Neural cell (in vitro differentiated cells): ENCODE measurements around the gene TMEM184A. TPM values are rescaled to one million over a fixed set of nuclear protein-coding genes. Genes with fewer than 3 reads are reported as not detected.

Experiments used
- H2AFZ ChIP-seq: fragments of 200-600, 300-800 bp; sonication (generic), shearing (Covaris generic); 2 replicates; pipeline ENCODE4 v1.6.0; 2014; ENCODE audit warnings: low read depth, mild to moderate bottlenecking, antibody characterized with exemption, low read length, moderate library complexity
- H3F3A ChIP-seq: fragments of 200-600 bp; shearing (Covaris generic); 2 replicates; pipeline ENCODE4 v1.6.1; 2016; ENCODE audit warnings: mild to moderate bottlenecking, moderate library complexity, mixed read lengths, antibody characterized with exemption, low read length; ENCODE audit not compliant: insufficient read depth, poor library complexity, severe bottlenecking
- H3K27ac ChIP-seq: fragments of 200-600, 300-800 bp; sonication (generic), shearing (Covaris generic); 2 replicates; pipeline ENCODE4 v1.5.1; 2014; ENCODE audit warnings: mild to moderate bottlenecking, low read length, moderate library complexity
- H3K27me3 ChIP-seq: fragments of 300-800, 200-600 bp; sonication (generic), shearing (Covaris generic); 2 replicates; pipeline ENCODE4 v1.6.0; 2014; ENCODE audit warnings: mild to moderate bottlenecking, low read depth, low read length, moderate library complexity; ENCODE audit not compliant: insufficient read depth
- H3K36me3 ChIP-seq: fragments of 300-800, 200-600 bp; sonication (generic), shearing (Covaris generic); 2 replicates; pipeline ENCODE4 v1.5.1; 2014; ENCODE audit warnings: mild to moderate bottlenecking, antibody characterized with exemption, low read length, moderate library complexity; ENCODE audit not compliant: insufficient read depth
- H3K4me2 ChIP-seq: fragments of 300-800, 200-600 bp; sonication (generic), shearing (Covaris generic); 2 replicates; pipeline ENCODE4 v1.6.0; 2014; ENCODE audit warnings: mild to moderate bottlenecking, low read length
- H3K4me3 ChIP-seq: fragments of 300-800, 200-600 bp; sonication (generic), shearing (Covaris generic); 2 replicates; pipeline ENCODE4 v1.5.1; 2014; ENCODE audit warnings: mild to moderate bottlenecking, low read length, moderate library complexity
- H3K79me2 ChIP-seq: fragments of 200-600 bp; shearing (Covaris generic); replicated peaks from 2 replicates; pipeline ENCODE4 v1.6.0; 2014; ENCODE audit warnings: mild to moderate bottlenecking, low read length, moderate library complexity; ENCODE audit not compliant: insufficient read depth
- H3K9ac ChIP-seq: fragments of 300-800, 200-600 bp; sonication (generic), shearing (Covaris generic); 2 replicates; pipeline ENCODE4 v1.6.1; 2016; ENCODE audit warnings: mild to moderate bottlenecking, low read length, mixed read lengths
- H3K9me2 ChIP-seq: fragments of 200-600 bp; shearing (Covaris generic); 2 replicates; pipeline ENCODE4 v1.6.1; 2016; ENCODE audit warnings: mild to moderate bottlenecking, low read length, mixed read lengths; ENCODE audit not compliant: insufficient read depth
- H3K9me3 ChIP-seq: fragments of 200-600, 300-800 bp; sonication (generic), shearing (Covaris generic); 2 replicates; pipeline ENCODE4 v1.6.1; 2016; ENCODE audit warnings: mild to moderate bottlenecking, mixed run types, low read length, moderate library complexity, mixed read lengths
- H4K20me1 ChIP-seq: fragments of 200-600 bp; shearing (Covaris generic); 2 replicates; pipeline ENCODE4 v1.6.1; 2016; ENCODE audit warnings: mild to moderate bottlenecking, mixed run types; ENCODE audit not compliant: insufficient read depth
- CTCF ChIP-seq: fragments of 450-650 bp; IDR thresholded peaks from 2 replicates; pipeline ENCODE4 v1.5.1; 2014; ENCODE audit warnings: antibody characterized with exemption, mild to moderate bottlenecking, moderate library complexity; ENCODE audit not compliant: poor library complexity, severe bottlenecking
- EP300 ChIP-seq: fragments of 450-650 bp; conservative IDR thresholded peaks from 2 replicates; pipeline ENCODE4 v1.6.1; 2014; ENCODE audit warnings: antibody characterized with exemption, mild to moderate bottlenecking, moderate library complexity; ENCODE audit not compliant: poor library complexity, severe bottlenecking
- EZH2 ChIP-seq: fragments of 200-600, 300-800 bp; shearing (Covaris generic), sonication (generic); IDR thresholded peaks from 2 replicates; pipeline ENCODE4 v1.6.1; 2014; ENCODE audit warnings: antibody characterized with exemption, low read length, borderline replicate concordance, mild to moderate bottlenecking; ENCODE audit not compliant: insufficient read depth, poor library complexity, severe bottlenecking
- MXI1 ChIP-seq: fragments of 450-650 bp; conservative IDR thresholded peaks from 2 replicates; pipeline ENCODE4 v1.6.1; 2014; ENCODE audit warnings: antibody characterized with exemption, mild to moderate bottlenecking; ENCODE audit not compliant: poor library complexity, severe bottlenecking
- POLR2AphosphoS5 ChIP-seq: IDR thresholded peaks from 2 replicates; pipeline ENCODE4 v1.6.1; 2012
- RAD21 ChIP-seq: fragments of 450-650 bp; conservative IDR thresholded peaks from 2 replicates; pipeline ENCODE4 v1.6.1; 2014; ENCODE audit warnings: antibody characterized with exemption, mild to moderate bottlenecking, moderate library complexity
- REST ChIP-seq: IDR thresholded peaks from 2 replicates; pipeline ENCODE4 v1.6.1; 2012; ENCODE audit warnings: borderline replicate concordance
- SMC3 ChIP-seq: fragments of 450-650 bp; conservative IDR thresholded peaks from 2 replicates; pipeline ENCODE4 v1.6.1; 2014; ENCODE audit warnings: antibody characterized with exemption, mild to moderate bottlenecking, moderate library complexity; ENCODE audit not compliant: poor library complexity
- TAF1 ChIP-seq: IDR thresholded peaks from 2 replicates; pipeline ENCODE4 v1.6.1; 2012; ENCODE audit warnings: low read depth
- polyA plus RNA-seq: library from polyadenylated mRNA; depleted of rRNA; stranded (reverse); fragments of >200 nt; gene quantifications from 2 replicates; pipeline ENCODE4 v1.2.3, GENCODE V29; 2014

Gene TMEM184A
- polyA plus RNA-seq, 1 donor from 2014 or later = not detected

GRCh38 chr7:1586126-1586826, 30.3 kb upstream of the TMEM184A start:
- Histone ChIP-seq H3K36me3 (no peaks in the 10 kb centered on the region), H3K9me3 (no peaks in the 10 kb centered on the region), H3K9me2 (no peaks in the 10 kb centered on the region), H3K4me3 (no peak overlapping the region), H2AFZ (no peak overlapping the region), H3K27me3 (no peaks in the 10 kb centered on the region), H3K27ac (no peak overlapping the region), H3K4me2 (no peak overlapping the region), H3K79me2 (no peaks in the 10 kb centered on the region), H3F3A (no peaks in the 10 kb centered on the region), H4K20me1 (no peaks in the 10 kb centered on the region), H3K9ac (no peak overlapping the region)
- TF ChIP-seq SMC3 = no peak
- no peak for TF ChIP-seq CTCF
- no peak for TF ChIP-seq MXI1
- TF ChIP-seq TAF1 = no peak
- TF ChIP-seq RAD21 = no peak
- no peak for TF ChIP-seq EP300
- no peak for TF ChIP-seq EZH2
- TF ChIP-seq POLR2AphosphoS5 = no peak
- no peak for TF ChIP-seq REST

GRCh38 chr7:1585142-1585981, 29.4 kb upstream of the TMEM184A start:
- Histone ChIP-seq H3K27ac (no peak overlapping the region), H3K4me3 (no peak overlapping the region), H3K9me3 (no peaks in the 10 kb centered on the region), H3K79me2 (no peaks in the 10 kb centered on the region), H3K36me3 (no peaks in the 10 kb centered on the region), H3F3A (no peaks in the 10 kb centered on the region), H3K27me3 (no peaks in the 10 kb centered on the region), H3K4me2 (no peak overlapping the region), H3K9me2 (no peaks in the 10 kb centered on the region), H2AFZ (no peak overlapping the region), H4K20me1 (no peaks in the 10 kb centered on the region), H3K9ac (no peak overlapping the region)
- TF ChIP-seq POLR2AphosphoS5 (no peak), EP300 (no peak)
